HG03025 (cell line): ENCODE data around the gene CACNB4.
A peak's percentile ranks its signal among the peaks of the same experiment; 100 is the strongest.
"Not testable (repeated sequence)": the region's sequence is repeated elsewhere in the genome, so short reads cannot be mapped to it uniquely, and the experiment has no call there.

ENCODE experiments used
- ATAC-seq: cut with Tn5 transposase; IDR thresholded peaks from one replicate; pipeline ENCODE4 v1.9.1; 2021; ENCODE audit warnings: mild to moderate bottlenecking, moderate library complexity; ENCODE audit not compliant: unreplicated experiment, low FRiP score

The CACNB4 gene

GRCh38 chr2:151946899-151947812 lies 151.7 kb downstream of the CACNB4 start:
- peak; percentile 50 for ATAC-seq

- ATAC-seq = no peak
Observed at GRCh38 chr2:151946250-151946884, 152.5 kb downstream of the CACNB4 start.

DNA sequence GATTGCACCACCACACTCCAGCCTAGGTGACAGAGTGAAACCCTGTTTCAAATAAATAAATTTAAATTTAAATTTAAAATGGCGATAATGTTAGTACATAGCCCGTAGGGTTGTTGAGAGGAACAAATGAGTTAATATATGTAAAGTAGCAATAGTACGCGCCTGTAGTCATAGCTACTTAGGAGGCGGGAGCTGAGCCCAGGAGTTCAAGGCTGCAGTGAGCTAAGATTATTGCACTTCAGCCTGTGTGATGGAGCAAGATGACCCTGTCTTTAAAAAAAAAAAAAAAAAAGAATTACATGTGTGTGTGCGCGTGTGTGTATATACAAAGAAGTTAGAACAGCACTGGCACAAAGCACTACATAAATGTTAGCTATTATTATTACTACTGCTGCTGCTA lies 153.2 kb downstream of the CACNB4 start:
- ATAC-seq = no peak

- no peak for ATAC-seq
Observed at GRCh38 chr2:151945186-151945585, 153.7 kb downstream of the CACNB4 start.

DNA sequence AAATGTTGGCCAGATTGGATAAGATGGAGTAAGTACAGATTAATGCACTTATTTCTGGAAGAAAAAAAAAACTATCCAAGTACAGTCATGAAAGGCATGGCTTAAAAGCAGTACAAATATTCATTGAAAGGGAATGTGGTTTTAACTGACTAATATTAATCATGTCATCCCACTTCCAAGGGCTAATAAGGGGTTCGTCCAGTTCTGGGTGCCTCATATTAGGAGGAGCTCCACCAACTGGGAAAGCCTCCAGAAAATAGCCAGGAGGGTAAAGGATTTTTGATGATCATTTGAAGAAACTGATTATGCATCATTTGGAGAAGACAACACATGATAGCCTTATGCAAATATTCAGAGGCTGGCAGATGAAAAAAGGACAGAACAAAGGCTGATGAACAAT lies 155.4 kb downstream of the CACNB4 start:
- ATAC-seq = no peak

- ATAC-seq = not testable (repeated sequence)
Observed at GRCh38 chr2:151942540-151943205, 156.2 kb downstream of the CACNB4 start.

DNA sequence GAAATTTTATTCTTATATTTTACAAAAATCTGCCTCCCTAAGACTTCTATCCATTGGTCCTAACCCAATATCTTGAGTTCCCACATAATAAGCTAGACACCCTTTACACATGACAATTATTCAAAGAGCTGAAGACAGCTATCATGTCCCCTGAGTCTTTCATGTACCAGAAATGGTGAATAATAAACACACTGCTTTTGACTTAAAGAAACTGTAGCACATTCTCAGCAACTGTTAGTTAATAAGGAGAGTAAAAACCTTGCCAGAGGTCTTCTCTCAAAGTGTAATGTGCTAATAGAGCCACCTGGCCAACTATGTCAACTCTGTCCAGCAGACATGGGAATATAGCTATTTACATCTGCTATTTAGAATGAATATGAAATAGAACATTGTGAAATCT lies 160.9 kb downstream of the CACNB4 start:
- ATAC-seq = no peak

- ATAC-seq = no peak
Observed at GRCh38 chr2:151936626-151937025, 162.2 kb downstream of the CACNB4 start.

DNA sequence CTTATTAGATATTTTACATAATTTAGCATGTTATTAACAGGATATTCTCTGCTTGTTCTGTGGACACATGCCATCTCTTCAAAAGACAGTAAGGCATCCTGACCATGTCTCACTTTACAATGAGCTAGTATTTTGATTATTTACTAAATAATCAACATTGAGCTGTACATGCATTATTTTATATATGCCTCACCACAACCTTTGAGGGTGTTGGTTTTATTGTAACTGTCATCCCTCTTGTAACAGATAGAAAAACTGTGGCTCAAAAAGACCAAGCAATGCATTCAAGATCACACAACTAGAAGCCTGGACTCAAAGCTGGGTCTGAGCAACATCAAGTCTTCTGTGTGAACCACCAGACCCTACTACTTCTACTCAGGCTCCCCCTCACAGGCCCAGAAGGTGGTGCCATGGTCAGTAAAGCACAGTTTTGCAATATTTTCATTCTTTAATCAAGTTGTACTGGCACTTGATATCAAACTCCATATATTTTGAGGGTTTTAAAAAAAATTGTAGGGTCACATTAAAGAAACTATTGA lies 165.5 kb downstream of the CACNB4 start:
- ATAC-seq = no peak

DNA sequence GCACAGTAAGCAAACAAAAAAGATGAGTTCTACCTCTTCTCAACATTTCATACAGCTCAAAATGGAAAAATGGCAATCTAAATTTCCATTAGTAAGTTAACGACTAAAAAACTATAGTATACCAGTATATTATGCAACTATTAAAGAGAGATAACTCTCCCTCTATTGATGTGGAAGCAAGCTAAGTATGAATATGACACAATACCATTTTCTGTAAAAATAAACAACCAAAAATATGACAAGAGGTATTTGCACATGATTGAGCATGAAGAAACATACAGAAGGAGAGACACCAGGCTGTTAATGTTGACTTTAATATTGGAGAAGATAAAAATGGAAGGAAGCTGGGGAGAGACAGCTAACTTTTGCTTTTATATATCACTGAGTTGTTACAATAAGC lies 167.1 kb downstream of the CACNB4 start:
- no peak for ATAC-seq

GRCh38 chr2:151931030-151931611 lies 167.7 kb downstream of the CACNB4 start:
- ATAC-seq = no peak

DNA sequence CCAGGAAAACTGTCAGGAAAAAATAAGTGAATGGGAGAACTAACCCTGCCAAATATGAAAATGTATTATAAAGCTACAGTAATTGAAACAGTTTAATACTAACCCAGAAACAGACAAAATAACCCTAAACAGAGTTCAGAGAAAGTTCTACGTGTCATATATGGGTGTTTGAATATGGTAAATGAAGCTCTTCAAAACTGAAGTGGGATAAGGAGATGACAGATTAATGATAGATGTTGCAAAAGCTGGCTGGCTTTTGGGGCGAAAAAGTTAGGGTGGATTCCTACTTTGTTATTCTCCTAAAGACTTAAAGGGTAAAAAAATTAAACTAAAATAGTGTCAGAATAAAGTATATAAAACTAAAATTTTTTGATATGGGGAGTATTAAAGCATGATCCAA lies 168.8 kb downstream of the CACNB4 start:
- ATAC-seq = no peak

DNA sequence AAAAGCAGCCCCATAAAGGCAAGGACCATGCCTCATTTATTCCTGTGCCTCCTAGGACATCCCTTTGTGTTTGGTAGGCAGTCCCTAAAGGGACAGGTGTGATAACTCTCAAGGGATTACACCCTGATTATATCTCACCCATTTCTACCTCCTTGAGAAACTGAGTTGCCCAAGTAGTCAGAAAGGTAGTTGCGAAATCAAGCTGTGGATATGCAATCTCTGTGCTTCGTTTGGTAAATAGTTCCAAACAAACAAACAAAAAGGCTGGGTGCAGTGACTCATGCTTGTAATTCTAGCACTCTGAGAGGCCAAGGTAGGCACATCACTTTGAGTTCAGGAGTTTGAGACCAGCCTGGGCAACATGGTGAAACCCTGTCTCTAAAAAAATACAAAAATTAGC lies 170.5 kb downstream of the CACNB4 start:
- ATAC-seq = no peak

DNA sequence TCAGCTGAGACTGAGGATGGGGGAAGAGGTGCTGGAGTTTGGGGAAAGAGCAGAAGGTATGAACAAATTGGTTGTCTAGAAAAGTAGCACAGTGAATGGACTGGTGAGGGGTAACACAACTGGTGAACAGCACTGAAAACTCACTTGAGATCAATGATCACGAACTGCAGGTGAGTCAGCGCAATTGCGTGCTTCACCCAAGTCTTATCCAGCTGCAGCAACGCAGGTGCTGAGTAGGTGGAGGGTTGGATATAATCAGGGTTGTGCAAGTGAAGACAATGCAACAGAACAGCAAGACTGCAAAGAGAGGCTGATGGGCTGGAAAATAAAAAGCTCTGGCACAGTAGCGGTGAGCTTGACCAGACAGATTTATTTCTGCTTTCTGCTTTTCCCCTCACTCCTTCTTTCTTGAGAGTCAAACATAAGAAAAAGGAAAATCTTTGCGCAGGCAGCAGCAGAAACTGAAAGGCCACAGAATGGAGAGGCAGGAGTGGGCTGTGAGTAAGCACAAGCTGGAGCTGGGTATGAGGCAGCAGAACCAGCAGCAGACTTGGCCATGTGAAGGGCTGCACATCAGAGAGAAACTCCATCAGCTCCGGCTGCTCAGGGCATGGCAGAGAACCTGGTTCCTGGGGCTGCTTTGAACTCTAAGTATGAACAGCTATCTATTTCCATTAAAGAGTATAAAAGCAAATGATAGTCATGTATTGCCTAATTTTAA lies 171.2 kb downstream of the CACNB4 start:
- ATAC-seq = no peak

DNA sequence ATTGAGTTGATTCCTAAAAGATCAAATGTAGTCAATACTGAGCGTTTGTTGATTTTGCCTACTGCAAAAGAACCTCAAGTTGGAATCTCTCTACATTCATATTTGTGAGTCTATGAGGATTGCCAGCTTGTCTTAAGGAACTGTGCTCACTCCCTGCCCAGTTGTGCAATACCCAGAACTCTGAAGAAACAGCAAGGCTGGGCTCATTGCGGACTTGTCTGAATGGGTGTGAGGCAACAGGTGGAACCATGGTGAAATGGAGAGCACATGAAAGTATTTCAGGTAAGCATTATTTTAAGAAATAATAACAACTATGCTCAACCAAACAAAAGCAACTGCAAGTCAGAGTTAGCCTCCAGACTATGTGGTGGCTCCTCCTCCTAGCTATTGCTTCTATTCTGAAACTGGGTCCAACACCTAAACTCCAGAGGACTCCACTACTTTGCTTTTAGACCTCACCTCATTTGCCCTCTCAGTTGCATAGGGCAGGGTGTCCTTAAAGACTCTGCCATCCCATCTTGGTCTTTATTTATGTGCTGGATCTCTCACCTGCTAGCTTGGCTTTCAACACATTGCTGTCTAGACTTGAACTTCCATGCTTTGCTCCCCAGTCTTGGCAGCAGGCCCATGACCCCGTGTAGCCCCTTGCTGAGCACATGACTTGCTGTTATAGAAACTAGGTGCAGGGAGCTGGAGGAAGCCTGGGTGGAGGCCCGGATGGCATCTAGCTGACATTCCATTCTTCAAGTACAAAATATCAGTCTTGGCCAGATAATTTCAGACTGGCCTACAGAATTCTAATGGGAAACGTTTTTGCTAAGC lies 175.8 kb downstream of the CACNB4 start:
- no peak for ATAC-seq

DNA sequence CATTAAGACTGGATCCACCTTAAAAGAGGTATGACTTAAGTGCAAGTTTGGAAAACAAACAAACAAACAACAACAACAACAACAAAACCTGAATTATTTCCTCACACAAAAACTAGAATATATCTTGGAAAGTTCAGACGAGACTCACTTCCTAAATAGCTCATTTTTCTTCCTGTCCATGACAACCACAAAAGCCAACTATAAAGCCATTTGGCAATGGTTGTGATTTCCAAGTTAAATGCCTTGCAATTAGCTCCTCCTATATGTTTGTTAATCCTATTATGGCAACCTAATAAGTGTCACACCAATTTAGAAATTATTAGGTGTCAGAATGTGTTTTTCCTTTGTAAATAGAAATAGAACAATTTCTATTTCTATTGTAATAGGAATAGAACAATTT lies 179.1 kb downstream of the CACNB4 start:
- no peak for ATAC-seq

DNA sequence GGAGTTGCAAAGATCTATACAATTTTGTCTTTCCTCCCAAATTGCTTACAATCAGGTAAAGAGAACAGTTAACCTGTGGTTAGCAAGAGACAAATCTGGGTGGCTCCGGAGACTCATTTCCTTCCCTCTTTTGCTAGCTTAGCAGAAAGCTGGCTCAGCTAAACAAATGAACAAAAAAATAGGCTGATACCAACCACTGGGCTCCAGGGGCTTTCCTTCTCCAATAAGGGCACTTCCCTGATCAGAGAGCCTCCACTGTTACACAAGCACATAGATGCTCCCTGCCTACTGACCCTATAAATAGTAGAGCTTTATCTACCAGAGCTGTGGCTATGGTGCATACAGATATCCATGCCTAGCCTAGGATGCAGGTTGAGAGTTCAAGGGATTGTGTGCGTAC lies 180.5 kb downstream of the CACNB4 start:
- ATAC-seq = no peak

DNA sequence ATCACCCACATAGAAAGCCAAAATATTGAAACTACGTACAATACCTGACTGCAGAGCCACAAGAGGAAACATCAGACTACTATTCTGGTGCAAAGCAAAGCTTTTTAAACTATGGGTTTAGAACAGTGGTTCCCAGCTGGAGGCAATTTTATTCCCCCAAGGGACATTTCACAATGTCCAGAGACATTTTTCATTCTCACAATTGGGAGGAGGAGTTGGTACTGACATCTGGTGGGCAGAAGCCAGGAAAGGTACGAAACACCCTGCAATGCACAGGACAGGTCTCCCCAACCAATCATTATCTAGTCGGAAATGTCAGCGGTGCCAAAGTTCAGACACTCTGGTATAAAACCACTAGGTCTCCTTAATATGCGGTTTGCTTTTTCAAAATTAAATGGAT lies 182.2 kb downstream of the CACNB4 start:
- no peak for ATAC-seq

DNA sequence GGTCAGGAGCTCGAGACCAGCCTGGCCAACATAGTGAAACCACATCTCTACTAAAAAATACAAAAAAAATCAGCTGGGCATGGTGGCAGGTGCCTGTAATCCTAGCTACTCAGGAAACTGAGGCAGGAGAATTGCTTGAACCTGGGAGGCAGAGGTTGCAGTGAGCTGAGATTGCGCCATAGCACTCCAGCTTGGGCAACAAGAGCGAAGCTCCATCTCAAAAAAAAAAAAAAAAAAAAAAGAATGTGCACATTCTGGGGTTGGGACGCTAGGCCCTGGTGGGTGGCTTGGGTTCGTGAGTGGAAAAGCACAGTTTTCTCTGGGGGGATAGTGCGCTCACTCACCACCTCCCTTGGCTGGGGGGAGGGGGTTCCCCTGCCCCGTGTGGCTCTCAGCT lies 183.2 kb downstream of the CACNB4 start:
- ATAC-seq = not testable (repeated sequence)
